NCI-H2107 treated with DMSO at 0.1 percent for 48 hours (cell line): Measurements from ENCODE around the gene LRRC74B.

Experiments
- DNase-seq: peaks from one replicate; lab custom pipeline; 2025; ENCODE audit not compliant: unreplicated experiment; lab: John Stamatoyannopoulos, UW

The LRRC74B gene

GRCh38 chr22:21013657-21014201, 32.0 kb upstream of the LRRC74B start:
- peak; percentile 33 for DNase-seq

DNA sequence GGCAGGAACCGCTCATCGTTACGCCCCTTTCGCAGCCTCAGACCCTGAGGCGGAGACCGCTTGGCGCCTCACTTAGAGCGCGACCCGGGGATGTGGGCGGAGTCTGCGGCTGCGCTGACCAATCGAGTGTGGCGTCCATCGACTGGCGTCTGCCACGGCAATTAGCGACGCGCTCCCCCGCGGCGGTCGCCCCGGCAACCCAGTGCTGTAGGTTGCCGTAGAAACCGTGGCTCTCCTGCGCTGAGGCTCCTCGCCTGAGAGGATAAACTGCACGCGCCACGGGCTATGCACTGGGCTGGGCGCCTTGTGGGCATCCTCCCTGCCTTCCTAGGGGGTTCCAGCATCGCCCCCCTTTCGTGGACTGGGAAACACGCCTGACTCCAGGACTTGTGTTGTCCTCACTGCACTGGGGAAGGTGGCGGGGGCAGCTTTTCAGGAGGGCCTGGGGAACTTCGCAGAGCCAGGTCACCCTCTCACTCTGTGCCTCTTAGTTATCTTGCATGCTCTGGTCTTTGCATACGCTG, 31.5 kb upstream of the LRRC74B start:
- DNase-seq: peak; percentile 72

DNA sequence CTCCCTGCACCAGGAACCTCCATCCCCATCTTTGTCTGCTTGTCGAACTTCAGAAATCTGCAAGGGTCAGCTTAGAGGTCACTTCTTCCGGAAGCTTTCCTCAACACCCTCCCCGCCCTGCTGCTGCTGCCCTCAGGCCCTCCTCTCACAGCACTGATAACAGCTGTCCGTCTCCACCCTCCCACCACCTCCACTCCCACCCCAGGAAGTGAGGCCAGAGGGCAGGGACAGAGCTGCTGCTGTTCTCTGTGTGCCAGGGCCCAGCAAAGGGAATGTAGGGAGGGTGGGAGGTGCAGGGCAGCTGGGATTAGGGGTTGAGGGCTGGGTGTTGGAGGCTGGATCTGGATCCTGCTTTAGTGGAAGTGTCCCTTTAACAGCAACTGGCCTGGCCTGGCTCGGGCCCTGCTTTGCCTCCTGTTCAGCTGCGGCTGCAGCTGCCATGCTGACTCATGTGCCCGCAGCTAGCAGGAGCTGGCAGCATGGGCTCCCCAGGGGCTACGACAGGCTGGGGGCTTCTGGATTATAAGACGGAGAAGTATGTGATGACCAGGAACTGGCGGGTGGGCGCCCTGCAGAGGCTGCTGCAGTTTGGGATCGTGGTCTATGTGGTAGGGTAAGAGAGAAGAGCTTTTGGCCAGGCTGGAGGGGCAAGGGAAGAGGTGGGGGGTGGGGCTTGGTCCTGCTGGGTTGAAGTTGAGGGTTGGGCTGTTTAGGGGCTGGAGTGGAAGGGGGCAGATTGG, 30.9 kb upstream of the LRRC74B start, which contains the start of gene P2RX6:
P2RX6 (plus strand) TSS at position 440 of the 740 bp plus-strand sequence; CDS start at position 450, 10 bp downstream.
- DNase-seq: no peak

GRCh38 chr22:21015466-21016006, 30.2 kb upstream of the LRRC74B start:
- no peak for DNase-seq

DNA sequence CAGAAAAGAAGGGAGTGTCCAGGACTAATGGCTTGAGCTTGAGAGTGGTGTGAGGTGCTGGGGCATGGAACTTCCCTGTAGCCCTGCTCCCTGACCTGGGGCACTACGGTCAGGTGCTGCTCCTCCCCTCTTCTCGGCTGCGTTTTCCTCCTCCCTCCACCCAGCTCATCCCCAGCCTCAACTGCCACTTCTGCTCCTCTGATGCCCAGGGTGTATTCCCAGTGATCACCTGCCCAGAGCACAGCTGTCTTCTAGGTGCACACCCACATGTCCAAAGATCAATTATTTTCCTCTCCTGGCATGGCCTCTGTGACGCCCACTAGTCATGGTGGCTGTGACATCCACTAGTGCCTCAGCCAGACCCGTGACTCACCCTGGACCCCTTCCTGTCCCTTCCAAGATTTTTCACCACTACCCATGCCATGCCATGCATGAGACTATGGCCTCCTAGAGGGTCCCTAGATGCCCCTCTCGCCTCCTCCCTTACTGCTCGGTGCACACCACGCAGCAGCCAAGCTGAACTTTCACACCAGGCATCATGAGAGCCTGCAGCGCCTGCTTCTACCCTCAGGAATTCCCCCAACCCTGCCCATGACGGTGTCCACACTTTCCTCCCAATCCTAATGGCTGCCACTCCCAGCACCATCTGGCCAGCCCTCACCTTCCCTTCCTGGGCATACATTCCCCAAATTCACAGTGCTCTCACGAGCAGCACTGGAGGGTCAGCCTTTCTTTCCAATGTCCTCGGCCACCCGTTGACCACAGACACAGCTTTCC, 28.9 kb upstream of the LRRC74B start:
- DNase-seq: no peak

DNA sequence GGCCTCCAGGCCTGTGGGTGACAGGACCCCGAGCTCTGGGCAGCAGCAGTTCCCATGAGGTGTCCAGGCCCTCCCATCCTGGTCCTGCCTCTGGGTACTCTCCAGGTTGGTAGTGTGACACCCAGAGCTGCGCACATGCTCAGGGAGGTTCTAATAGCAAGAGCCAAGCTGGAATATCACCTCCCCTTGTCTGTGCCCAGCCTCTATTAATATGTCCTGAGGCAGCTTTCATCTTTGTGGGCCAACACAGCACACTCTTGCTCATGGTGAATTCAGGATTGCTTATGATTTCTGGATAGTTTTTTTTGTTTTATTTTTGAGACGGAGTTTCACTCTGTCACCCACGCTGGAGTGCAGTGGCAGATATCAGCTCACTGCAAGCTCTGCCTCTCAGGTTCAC, 27.4 kb upstream of the LRRC74B start:
- DNase-seq: no peak

- no peak for DNase-seq
These were observed 24.8 kb upstream of the LRRC74B start for GRCh38 chr22:21020802-21021429.

GRCh38 chr22:21022507-21022906, 23.2 kb upstream of the LRRC74B start:
- DNase-seq: no peak

DNA sequence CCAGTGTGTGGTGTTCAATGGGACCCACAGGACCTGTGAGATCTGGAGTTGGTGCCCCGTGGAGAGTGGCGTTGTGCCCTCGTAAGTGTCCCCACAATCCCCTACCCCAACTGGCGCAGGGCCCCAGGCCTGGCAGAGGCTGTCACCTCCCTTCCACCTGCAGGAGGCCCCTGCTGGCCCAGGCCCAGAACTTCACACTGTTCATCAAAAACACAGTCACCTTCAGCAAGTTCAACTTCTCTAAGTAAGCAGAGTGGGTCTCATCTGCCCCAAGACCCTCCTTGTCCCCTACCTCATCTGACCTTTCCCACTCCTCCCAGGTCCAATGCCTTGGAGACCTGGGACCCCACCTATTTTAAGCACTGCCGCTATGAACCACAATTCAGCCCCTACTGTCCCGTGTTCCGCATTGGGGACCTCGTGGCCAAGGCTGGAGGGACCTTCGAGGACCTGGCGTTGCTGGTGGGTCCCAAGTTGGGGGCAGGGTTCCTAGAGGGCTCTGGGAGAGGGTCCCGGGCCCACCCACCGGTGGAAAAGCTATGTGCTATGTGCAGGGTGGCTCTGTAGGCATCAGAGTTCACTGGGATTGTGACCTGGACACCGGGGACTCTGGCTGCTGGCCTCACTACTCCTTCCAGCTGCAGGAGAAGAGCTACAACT, 22.7 kb upstream of the LRRC74B start:
- DNase-seq: no peak

- no peak for DNase-seq
These were observed 20.5 kb upstream of the LRRC74B start for GRCh38 chr22:21025266-21025665.

GRCh38 chr22:21025763-21026755, 19.7 kb upstream of the LRRC74B start:
- DNase-seq: no peak

DNA sequence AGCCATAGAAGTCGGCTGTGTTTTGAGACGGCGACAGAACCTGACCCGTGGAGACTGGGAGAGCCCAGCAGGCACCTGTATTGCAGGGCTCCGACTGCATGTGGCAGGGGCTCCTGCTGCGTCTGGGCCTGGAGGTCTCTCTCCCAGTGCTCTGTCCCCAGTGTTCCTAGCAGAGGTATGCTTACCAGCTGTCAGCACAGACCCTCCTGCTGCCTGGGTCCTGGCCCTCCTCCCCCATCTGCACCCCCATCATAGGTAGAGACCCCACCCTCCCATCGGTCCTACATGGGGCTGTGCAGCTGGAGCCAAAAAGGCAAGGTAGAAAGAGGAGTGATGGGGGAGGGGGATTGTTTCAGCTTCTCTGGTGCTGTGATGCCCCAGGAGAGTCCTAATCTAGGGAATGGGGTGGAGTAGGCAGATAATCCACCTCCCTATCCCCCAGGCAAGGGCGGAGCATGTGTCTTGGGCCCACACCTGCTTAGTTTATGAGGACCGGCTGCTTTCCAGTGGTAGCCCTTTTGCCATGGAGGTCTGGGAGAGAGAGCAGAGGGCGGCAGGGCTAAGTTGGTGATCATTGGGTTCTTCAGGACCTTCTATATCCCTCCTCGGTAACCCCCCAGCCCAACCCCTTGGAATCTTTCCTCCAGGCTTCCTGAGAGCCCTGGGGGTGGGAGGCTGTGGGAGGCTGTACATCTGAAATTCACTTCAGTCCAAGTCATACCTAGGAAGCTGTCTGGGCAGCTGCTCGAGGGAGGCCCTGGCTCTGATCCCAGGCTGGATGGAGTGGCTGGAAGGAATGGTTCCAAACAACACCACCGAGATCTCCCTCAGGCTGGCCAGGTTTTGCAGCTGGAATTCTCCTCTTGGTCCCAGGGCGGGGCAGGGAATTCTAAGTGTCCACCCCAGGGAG, 18.7 kb upstream of the LRRC74B start:
- DNase-seq: no peak

GRCh38 chr22:21028277-21029251, 17.2 kb upstream of the LRRC74B start:
- no peak for DNase-seq

DNA sequence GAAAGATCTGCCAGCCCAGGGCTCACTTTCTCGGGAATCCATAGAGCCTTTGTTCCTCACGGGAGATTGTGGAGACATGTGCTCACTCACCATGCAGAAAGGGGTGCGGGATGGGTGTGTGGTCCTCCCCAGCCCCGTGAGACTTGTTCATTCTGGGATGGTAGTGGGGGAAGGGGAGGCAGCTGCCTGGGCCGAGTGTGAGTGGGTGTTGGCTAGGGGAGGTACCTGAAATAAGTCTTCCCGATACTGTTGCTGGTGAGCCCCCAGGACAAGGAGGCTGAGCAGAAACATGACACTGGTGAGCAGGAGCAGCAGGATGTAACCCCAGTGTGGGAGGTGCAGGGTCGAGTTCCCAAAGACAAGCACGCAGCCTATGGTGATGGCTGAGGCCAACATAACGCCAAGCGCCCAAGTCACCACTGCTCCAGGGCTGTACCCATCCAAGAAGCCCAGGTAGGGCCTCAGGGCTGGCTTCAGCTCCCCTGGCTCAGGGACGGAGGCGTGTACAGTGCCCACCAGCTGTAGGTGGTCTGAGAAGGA, 16.2 kb upstream of the LRRC74B start:
- no peak for DNase-seq

GRCh38 chr22:21030032-21030431, 15.7 kb upstream of the LRRC74B start:
- DNase-seq: no peak

DNA sequence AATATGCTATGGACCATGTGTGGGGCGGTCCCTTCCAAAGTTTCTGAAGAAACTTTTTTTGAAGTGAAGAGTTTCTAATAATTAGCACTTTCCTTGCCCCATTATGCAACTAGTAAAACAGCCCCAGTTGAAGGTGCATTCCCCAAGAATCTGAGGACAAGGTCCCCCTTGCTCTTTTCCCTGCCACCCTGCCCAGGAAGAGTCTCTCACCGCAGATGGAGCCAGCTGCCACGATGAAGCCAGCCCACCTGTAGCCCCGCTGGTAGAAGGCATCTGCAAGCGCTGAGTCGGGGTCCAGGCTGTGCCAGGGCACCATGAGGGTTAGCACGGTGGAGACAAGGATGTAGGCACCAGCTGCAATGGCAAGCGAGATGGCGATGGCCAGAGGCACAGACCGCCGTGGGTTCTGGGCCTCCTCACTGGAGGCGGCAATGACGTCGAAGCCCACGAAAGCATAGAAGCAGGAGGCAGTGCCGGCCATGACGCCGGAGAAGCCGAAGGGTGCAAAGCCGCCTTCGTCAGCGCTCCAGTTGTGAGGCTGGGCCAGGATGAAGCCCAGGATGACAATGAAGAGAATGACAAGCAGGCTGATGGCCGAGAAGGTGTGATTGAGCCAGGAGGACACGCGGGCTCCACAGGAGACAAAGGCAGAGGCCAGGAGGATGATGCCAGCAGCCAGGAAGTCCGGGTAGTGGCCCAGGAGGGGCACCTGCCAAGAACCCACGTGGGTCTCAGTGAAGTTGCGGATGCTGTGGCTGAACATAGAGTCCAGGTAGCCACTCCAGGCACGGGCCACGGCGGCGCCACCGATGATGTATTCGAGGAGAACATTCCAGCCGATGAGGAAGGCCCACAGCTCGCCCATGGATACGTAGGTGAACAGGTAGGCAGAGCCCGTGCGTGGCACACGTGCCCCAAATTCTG, 14.9 kb upstream of the LRRC74B start:
- no peak for DNase-seq
